ENCODE measurements around the gene PHF2.

PHF2 gene

DNA sequence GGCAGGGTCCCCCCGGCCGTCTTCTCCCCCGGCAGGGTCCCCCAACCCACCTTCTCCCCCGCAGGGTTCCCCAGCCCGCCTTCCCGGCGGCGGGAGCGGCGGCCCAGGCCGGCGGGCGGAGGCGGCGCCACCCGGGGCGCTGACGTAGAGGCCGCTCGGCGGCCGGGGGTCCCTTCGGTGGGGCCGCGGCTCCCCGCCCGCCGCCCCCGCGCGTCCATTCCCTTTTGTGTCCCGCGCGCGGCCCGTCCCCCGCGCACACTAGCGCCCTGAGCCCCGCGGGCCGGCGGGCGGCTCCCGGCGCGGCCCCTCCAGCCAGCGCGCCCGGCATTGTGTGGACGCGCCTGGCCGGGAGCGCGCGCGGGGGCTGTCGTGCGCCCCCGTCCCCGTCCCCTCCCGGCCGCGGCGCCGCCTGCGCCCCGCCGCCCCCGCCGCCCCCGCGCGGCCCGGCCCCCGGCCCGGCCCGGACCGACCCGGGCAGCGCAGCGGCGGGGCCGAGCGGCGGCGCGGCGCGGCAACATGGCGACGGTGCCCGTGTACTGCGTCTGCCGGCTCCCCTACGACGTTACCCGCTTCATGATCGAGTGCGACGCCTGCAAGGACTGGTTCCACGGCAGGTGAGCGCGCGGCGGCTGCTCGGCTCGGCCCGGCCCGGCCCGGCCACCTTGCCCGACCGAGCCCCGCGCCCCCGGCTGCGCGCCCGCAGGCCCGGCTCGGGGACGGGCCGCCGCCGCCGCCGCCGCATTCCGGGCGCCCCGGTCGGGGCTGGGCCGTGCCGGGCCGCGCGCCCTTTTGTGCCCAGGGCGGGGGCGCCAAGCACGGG, at the start of gene PHF2:
Gene PHF2 (plus strand): TSS at position 327 of the 820 bp plus-strand sequence. CDS start 190 bp downstream, at position 517.
- peak; percentile 43 for DNase-seq

DNA sequence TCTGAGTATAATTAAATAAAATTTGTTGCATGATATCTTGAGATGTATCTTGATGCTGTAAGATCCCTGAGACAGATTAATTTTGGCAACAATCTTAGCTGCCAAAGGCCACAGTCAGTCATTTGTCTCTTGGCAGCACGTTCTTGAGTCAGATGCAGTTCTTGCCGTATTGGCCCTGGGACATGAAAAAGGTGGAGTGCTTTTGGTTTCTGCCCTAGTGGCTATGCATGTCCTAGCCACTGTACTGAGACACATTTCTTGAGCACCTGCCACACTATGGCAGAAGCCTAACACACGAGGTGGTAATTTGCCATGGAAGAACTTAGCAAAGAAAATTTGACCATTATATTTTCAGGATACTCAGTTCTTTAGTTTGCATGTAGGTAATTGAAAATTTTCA, 45.0 kb upstream of the PHF2 start:
- peak; percentile 16 for DNase-seq

DNA sequence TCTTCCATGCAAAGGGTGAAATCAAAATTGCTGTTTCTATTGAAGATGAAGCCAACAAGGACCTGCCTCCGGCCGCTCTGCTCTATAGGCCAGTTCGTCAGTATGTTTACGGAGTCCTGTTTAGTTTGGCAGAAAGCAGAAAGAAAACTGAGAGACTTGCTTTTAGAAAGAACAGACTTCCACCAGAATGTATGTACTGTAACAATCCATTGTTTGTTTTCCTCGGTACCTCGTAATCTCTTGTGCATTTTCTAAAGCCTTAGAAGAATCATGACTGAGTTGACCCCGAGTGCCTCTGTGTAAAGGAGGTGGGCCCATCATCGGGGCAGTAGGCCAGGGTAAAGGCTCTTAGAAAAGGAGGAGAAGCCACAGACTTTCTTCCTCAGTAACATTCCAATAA, 44.2 kb upstream of the PHF2 start:
- DNase-seq = no peak

DNA sequence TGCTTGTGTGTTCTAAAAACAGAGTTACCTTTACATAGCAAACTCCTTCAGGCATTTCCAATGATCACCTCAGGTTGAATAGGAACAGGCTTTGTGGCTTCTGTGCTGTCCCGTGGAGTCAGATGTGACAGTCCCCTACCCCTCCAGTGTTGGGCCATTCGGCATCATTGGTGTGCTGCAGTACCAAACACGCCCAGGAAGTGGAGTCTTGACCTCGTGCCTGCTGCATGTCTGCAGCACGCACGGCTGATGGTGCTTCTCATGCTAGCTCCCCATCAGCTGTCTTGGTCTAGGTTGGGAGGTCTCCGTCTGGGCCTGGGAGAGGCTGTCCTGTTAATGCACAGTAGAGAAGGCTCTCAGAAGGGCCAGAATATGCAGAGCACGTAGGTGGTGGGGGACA, 42.5 kb upstream of the PHF2 start:
- peak; percentile 8 for DNase-seq

DNA sequence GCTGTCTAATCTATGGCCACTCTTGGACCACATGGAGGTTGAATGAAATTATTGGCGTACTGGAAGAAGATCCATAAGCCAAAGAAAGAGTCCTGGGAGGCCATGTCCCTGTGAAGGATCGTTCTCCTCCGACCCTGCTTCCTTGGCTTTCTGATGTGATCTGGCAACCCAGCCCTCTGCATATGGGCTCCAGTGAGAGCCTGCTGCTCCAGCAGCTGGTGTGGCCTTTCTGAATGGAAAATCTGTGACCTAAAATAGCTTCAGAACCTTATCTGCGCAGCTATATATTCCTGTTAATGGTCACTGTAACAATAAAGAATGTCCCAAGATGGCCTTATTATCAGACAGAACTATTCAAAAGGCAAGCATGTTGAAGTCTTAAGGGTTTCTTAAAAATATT, 40.2 kb upstream of the PHF2 start:
- no peak for DNase-seq

DNA sequence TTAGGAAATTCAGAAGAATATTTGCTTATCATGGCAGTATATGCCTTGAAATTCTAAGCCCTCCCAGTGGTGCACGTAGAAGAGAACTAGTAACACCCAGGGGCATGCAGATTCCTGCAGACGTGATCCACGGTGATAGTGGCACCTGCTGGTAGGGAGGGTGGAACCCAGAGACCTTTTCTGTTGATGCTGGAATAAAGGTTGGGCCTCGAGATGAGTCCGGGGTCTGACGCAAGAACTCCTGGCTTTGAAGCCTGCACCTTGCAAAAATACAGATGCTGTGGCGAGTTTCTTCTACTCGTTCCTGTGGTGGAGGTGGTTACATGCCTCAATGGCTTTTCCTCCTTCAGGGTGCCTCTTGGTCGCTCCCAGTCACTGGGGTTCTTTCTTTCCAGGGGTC, 39.5 kb upstream of the PHF2 start:
- peak; percentile 7 for DNase-seq

DNA sequence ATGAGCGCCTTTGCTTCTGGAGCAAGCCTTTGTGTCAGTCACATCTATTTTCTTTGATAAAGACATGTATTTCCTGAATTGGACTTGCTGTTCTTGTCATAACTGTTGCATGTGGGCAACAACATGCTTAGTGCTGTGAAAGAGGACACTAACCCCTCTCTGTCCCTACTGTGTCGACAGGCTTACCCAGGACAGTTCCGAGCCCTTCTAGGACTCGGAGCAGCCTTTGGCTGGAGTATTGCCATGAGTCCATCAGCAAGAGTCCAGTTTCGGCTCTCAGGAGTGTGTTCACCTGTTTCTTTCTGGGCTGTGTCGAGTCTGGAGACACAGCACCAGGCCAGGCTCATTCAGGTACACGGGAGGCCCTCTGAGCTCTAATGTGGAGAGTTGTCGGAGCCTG, 36.1 kb upstream of the PHF2 start:
- DNase-seq = no peak

DNA sequence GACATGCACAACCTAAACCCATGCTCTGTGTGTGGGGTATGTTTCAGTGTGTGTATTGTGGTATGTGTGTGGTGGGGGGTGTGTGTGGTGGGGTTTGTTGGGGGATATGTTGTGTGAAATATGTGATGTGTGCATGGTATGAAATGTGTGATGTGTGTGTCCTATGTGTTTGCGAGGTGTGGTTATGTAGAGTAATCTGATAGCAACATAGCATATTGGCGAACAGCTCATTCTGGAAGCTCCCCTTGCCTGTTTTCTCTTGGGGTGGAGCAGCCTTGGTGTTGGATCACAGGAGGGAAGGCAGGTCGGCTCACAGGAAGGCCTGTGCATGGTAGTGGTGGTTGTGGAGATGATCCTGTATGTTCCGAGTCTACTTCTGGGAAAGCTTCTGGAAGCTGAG, 35.4 kb upstream of the PHF2 start:
- DNase-seq = no peak

DNA sequence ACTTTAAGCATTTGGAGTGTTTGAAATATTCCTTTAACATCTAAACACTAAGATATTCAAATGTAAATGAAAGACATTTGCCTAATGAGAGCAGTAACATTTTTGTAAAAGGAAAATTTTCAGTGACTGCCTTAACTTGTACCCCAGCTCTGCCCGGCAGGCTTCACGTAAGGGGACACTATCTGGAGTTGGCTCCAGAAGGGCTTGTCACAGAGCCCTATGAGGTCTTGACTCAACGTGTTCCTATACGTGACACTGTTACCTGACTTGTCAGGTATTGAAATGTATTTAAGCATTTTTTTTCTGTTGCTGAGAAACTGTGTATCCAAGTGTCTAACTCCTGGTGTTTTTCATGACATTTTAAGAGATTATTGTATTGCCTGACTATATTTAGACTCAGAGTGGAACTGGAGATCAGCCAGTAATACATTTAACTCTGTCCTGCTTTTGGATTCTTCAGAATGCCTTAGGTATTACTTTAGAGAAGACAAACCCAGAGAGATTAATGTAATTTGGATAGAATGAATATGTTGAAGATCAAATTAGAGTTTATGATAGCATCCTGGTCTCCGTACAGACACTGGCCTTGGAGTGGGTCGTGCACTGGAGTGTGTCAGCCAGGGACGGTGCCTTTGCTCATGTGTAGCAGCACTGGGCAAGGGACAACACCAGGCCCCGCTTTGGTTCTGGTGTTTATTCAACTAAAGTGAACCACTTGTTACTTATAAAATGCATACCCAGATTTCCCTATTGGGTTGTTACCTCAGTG, 34.6 kb upstream of the PHF2 start:
- DNase-seq = no peak

DNA sequence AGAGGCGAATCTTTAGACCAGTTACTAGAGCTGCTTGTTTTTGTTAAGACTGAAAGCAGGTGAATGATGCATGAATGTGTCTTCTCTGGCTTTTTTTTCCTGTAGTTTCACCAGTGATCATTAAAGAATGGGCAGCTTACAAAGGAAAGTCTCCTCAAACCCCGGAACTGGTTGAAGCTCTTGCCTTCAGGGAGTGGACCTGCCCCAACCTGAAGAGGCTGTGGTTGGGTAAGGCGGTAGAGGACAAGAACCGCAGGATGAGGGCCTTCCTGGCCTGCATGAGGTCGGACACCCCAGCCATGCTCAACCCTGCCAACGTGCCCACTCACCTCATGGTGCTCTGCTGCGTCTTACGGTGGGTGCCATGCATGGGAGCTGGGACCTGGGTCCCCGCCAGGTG, 33.3 kb upstream of the PHF2 start:
- no peak for DNase-seq

DNA sequence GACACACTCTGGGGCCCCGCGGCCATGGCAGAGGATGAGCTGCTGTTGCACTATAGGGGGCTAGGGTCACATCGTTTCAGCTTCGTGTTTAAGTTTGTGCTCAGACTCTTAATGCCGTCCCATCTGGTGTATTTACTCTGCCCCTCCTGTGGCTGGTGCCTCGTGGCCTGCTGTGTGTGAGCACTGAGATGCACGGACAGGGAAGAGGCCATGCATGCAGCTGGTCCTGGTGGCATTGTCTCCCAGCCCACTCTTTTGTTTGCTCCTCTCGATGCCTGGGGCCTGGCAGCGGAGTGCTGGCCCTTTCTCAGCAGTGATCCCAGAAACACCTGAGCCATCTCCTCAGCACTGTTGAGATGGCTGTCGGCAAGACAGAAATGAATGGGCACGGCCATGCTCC, 30.0 kb upstream of the PHF2 start:
- DNase-seq = no peak

DNA sequence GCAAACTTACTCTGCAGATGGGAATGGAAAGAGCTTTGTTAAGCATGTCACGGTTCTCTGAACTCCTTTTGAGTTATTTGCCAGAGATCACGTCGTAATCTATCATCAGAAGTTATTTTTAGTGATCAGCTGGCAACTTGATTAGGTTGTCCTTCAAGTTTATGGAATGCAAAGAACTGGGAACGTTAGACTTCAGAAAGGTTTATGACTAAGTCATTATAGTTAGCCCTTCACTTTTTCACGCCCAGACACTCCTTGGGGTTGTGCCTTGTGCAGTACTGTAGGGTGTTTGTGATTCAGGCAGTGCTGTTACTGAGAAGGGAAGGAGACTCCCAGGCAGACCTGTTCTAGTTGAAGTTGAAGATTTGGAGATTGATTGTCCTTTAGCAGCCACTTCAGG, 26.8 kb upstream of the PHF2 start:
- no peak for DNase-seq

DNA sequence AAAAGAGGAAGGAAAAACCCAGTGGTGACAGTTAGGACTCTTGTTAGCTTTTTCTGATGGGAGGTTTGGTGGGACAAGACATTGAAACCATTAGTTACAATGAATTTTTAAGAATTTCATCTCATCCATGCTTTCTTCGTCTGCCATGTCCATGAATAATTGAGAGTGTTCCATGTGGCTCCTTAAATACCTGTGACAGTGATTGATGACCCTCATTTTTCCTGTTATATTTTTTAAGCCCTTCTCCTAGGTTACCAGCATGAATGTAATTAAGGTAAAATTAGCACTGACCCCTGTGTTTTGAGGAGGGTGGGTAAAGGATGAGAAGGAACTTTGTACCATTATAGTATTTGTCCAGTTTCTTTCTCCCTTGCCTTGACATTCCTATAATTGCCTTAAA, 23.5 kb upstream of the PHF2 start:
- DNase-seq = no peak

DNA sequence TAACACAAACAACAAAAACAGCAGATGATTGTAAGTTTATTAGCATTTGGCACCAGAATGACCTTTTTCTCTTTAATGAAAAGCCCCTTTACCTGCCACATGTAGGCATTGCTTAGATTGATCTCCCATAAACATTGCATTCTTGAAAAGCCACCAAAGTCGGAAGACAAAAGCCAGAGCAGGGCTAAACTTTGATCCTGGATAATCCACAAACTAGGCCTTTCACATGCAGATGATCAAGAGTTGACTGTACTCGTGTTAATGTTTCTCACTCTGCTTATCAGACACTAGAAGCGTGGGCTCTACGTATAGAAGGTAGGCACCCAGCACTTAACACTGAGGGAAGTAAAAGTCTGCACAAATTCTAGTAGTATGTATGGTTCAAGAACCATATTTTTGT, 21.0 kb upstream of the PHF2 start:
- DNase-seq = no peak

DNA sequence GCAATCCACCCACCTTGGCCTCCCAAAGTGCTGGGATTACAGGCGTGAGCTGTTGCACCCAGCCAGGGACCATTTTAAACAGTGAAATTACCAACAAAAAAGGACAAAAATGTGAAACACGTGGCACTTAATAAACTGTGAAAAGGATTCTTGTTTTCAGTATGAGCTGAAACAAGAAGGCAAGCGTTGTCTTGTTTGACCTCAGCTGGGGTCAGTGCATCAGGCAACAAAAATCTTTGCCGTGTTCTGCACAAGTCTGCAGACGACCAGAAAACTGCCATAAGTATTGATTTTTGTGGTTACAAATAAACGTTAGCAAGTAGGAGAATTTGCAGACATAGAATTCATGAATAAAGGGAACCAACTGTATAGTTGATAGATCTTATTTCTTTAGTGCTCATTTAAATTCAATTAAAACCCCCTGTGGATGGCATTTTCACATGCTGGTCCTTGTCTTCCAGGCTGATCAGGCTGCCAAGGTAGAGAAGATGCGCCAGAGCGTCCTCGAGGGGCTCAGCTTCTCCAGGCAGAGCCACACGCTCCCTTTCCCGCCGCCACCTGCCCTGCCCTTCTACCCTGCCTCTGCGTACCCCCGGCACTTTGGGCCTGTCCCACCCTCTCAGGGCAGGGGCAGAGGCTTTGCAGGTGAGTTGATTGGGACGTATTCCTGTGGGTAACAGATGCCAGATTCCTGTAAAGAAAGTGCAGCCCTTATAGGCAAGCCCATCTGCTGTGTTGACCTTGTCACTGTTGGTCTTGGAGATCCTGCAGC, 18.8 kb upstream of the PHF2 start:
- no peak for DNase-seq

DNA sequence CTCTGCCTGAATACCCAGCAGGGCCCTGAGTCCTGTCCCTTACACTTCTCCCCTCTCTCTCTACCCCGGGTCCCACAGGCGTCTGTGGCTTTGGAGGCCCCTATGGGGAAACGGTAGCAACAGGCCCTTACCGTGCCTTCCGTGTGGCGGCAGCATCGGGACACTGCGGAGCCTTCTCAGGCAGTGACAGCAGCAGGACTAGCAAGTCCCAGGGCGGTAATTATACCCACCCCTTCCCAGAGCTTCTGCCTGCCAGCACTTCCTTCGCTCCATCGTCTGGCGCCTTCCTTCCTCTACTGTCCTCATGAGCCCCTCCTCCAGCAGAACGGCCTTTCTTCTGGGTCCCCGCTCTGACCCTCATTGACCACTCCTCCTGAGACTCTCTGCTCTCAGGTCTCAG, 17.9 kb upstream of the PHF2 start:
- DNase-seq = no peak

DNA sequence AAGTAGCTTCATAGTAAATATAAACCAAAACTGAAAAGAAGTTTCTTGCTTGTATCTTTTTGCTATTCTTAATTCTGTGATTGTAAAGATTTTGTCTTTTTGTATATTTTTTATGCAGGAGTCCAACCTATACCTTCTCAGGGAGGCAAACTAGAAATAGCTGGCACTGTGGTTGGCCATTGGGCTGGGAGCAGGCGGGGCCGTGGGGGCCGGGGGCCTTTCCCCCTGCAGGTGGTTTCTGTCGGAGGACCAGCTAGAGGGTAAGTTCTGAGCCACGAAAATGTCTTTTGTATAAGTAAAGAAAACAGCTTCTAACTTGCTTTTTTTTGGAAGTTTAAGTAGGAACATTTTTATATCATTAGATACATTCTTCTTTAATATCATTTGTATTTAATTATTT, 15.4 kb upstream of the PHF2 start:
- no peak for DNase-seq

DNA sequence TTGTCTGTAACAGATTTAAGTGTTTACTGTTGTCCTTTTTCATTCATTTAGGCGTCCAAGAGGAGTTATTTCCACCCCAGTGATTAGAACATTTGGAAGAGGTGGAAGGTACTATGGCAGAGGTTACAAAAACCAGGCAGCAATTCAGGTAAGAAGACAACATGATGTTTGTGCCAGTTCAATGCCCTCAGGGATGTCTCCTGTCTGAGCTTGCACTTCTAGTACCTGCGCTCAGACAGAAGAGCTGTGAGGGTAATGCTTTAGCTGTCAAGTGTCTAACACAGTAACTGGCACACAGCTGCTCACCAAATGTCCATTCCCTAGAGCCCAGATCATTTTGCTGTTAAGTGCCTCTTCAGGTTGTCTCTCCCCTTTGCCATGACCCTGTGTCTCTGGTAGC, 14.2 kb upstream of the PHF2 start:
- DNase-seq = no peak

DNA sequence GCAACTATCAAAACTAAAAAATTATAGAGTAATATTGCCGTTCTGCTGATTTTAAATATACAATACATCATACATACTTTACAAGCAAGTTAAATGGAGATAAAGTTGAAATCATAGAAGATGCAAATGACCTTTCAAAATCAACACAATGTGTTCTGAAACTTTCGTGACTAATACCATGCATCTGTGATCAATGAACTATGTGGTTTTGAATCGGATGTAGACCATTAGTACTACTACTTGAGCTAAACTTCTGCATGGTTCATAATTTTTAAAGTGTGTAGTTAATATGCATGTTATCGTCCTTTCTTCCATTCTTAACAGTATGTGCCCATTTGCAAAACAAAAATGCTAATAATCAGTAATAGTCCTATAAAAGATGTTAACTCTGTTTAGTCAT, 11.3 kb upstream of the PHF2 start:
- no peak for DNase-seq

DNA sequence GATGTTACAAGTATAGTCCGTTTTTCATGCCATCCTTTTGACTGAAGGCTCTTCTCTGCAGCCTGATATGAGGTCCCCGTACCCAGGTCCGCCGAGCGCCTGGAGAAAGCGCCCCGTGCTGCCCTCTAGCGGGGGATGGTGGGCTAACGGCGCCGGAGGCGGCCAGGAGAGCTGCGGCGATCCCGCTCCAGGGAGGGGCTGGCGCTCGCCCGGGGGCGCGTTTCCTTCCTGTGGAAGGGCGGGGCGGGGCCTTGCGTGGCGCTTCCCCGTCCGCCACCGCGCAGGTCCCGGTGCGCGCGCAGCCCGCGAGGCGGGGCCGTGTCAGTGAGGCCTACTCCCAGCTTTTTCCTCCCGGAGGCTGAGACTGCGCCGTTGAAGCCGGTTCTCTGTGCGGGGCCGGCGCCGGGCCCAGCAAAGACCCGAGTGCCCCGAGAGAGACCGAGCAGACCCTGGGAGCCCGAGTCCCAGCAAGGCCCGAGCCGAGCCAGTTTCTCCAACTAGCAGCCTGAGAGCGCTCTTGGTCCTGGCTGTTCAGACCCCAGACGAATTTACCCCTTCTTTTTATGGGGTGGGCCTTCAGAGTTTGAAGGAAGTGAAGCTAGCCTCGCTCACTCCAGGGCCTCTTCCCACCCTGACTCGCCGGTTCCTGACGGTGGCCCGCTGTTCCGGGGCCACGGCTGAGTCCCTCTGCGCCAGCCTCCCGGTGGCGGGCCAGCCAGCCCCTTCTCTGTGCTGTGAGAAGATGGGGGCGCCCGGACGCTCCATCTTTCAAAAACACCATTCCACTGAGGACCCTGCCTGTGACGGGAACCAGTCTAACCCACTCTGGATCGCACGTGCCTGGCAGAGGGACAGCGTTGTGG, 9.7 kb upstream of the PHF2 start:
- peak; percentile 98 for DNase-seq

DNA sequence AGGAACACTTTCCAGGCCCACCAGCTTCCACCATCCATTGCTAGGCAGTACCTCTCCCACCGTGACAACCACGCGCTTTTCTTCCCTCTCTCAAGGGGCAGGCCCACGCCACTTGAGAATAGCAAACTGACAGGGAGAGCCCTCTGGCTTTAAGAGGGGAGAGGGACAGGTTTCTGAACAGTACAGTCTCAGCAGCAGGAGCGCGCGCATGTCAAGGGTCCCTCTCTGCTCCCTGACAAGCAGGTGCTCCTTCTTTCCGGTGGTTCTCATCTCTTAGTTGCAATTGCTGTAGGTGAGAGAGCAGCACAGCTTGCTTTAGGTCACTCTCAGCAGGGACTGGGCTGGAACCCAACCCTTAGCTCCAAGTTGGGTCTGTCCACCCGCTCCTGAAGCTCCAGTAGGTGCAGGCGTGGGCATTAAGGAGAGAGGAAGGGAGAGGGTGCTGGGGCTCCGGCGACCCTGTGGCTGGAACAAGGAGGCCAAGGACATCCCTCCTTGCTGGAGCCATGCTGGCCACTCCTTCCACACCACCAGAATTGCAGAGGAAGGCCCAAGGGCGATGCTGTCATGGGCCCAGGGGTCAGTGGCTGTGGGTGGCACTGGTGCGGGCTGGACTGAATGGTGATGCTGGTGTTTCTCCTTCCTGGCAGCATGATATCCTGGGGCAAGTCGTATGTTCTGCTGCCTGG, 9.0 kb upstream of the PHF2 start:
- DNase-seq = peak; percentile 45

DNA sequence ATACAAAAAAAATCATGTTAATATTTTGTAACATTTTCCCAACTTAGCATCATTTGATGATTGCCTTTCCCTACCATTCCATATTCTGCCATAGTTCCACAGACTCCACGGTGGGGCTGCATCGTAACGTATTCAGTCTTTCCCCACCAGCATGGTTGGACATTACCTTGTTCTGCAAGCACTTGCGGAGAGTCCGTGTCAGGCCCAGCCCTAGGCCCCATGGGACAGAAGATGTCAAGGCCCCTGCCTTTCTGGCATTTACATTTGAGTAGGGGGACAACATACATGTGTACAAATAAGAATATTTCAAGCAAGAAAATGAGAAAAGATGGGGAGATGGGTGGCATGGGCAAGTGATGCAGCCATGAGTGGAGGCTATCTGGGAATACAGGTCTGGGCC, 8.2 kb upstream of the PHF2 start:
- DNase-seq = no peak
